K562 (cell line): ENCODE measurements around the gene MRAP2. TPM values are rescaled to one million over a fixed set of nuclear protein-coding genes. Genes with fewer than 3 reads are reported as not detected.

Source experiments
- BACH1 ChIP-seq: fragments of 200-800 bp; sonication (Bioruptor generic); IDR thresholded peaks from 2 replicates; pipeline ENCODE4 v1.6.1; 2016; ENCODE audit warnings: missing genetic modification characterization, missing compliant biosample characterization
- BRD9 ChIP-seq: fragments of 450-650 bp; IDR thresholded peaks from 2 replicates; pipeline ENCODE4 v1.6.1; 2018; ENCODE audit warnings: low read depth; ENCODE audit not compliant: partially characterized antibody
- BRF1 ChIP-seq: IDR thresholded peaks from 3 replicates; pipeline ENCODE4 v1.6.1; 2011; ENCODE audit warnings: borderline replicate concordance, mild to moderate bottlenecking; ENCODE audit not compliant: insufficient read length; ENCODE audit errors: extremely low read depth
- CBFB ChIP-seq: sonication (generic); formaldehyde crosslinking; IDR thresholded peaks from 2 replicates; pipeline ENCODE4 v1.4.0; 2020; ENCODE audit warnings: mild to moderate bottlenecking, missing genetic modification reagents
- DACH1 ChIP-seq: fragments of 450-650 bp; IDR thresholded peaks from 2 replicates; pipeline ENCODE4 v1.6.1; 2018; ENCODE audit not compliant: partially characterized antibody
- EGR1 ChIP-seq: fragments of 450-650 bp; conservative IDR thresholded peaks from 2 replicates; pipeline ENCODE4 v1.6.1; 2017; ENCODE audit warnings: mild to moderate bottlenecking
- FOXP1 ChIP-seq: sonication (generic); formaldehyde crosslinking; IDR thresholded peaks from 2 replicates; pipeline ENCODE4 v1.8.0; 2022; ENCODE audit warnings: mild to moderate bottlenecking, missing genetic modification reagents
- GATAD2A ChIP-seq: fragments of 450-650 bp; IDR thresholded peaks from 2 replicates; pipeline ENCODE4 v1.6.1; 2017
- GTF2B ChIP-seq: IDR thresholded peaks from 2 replicates; pipeline ENCODE4 v1.6.1; 2011; ENCODE audit not compliant: insufficient read length; ENCODE audit errors: extremely low read depth
- ILF3 ChIP-seq: fragments of 450-650 bp; IDR thresholded peaks from 2 replicates; pipeline ENCODE4 v1.6.1; 2018; ENCODE audit warnings: antibody characterized with exemption, mild to moderate bottlenecking, moderate library complexity, borderline replicate concordance
- MTA2 ChIP-seq: fragments of 450-650 bp; IDR thresholded peaks from 2 replicates; pipeline ENCODE4 v1.6.1; 2016; ENCODE audit warnings: low read depth
- NFRKB ChIP-seq: fragments of 450-650 bp; IDR thresholded peaks from 2 replicates; pipeline ENCODE4 v1.6.1; 2016; ENCODE audit warnings: low read depth
- PHF21A ChIP-seq: fragments of 450-650 bp; IDR thresholded peaks from 2 replicates; pipeline ENCODE4 v1.6.1; 2017; ENCODE audit warnings: low read depth, borderline replicate concordance
- RCOR1 ChIP-seq, 2 experiments: IDR thresholded peaks; 2 replicates each; pipeline ENCODE4 v1.6.1; 2012; ENCODE audit warnings: low read depth in 2 of 2, low read length in 2 of 2, borderline replicate concordance in 1 of 2, improper control_type of control experiment in 1 of 2
- SMAD2 ChIP-seq: fragments of 150-350 bp; IDR thresholded peaks from 2 replicates; pipeline ENCODE4 v1.6.1; 2014; ENCODE audit warnings: low read depth, mild to moderate bottlenecking, low read length
- SNRNP70 ChIP-seq: fragments of 200-400 bp; formaldehyde crosslinking; optimal IDR thresholded peaks from 2 replicates; pipeline ENCODE3; 2017; ENCODE audit warnings: low read depth, low read length
- TARDBP ChIP-seq: fragments of 450-650 bp; IDR thresholded peaks from 2 replicates; pipeline ENCODE4 v1.6.1; 2016
- TCF3 ChIP-seq: sonication (generic); formaldehyde crosslinking; IDR thresholded peaks from 2 replicates; pipeline ENCODE4 v1.4.0; 2020; ENCODE audit warnings: mild to moderate bottlenecking, missing genetic modification reagents
- TEAD1 ChIP-seq, 2 experiments: fragments of 450-650 bp in 1 of 2; sonication (generic) in 1 of 2; formaldehyde crosslinking; IDR thresholded peaks; 2 replicates each; pipeline versions ENCODE4 v1.4.0 to v1.8.0; 2020 to 2022; ENCODE audit warnings: mild to moderate bottlenecking in 2 of 2, missing genetic modification reagents in 1 of 2
- XRCC4 ChIP-seq: IDR thresholded peaks from one replicate; pipeline ENCODE4 v1.6.1; 2011; ENCODE audit not compliant: insufficient read depth, insufficient read length; ENCODE audit errors: extremely low read depth
- ZBTB43 ChIP-seq: sonication (generic); formaldehyde crosslinking; IDR thresholded peaks from 2 replicates; pipeline ENCODE4 v1.8.0; 2023; ENCODE audit warnings: mild to moderate bottlenecking, missing genetic modification reagents
- ZFP91 ChIP-seq: sonication (generic); formaldehyde crosslinking; IDR thresholded peaks from 2 replicates; pipeline ENCODE4 v1.8.0; 2022; ENCODE audit warnings: mild to moderate bottlenecking, missing genetic modification reagents
- ZNF133 ChIP-seq: fragments of 250-450 bp; sonication (Bioruptor Pico); IDR thresholded peaks from 2 replicates; pipeline ENCODE4 v1.4.0; 2020; ENCODE audit warnings: mild to moderate bottlenecking
- ZNF586 ChIP-seq: fragments of 450-650 bp; formaldehyde crosslinking; conservative IDR thresholded peaks from 2 replicates; pipeline ENCODE4 v1.4.0; 2020; ENCODE audit warnings: mild to moderate bottlenecking, moderate library complexity
- ZNF699 ChIP-seq: fragments of 250-450 bp; sonication (Bioruptor Pico); IDR thresholded peaks from 2 replicates; pipeline ENCODE4 v1.8.0; 2021; ENCODE audit warnings: mild to moderate bottlenecking, moderate library complexity; ENCODE audit not compliant: insufficient replicate concordance
- ZNF707 ChIP-seq: fragments of 250-450 bp; sonication (Bioruptor Pico); conservative IDR thresholded peaks from 2 replicates; pipeline ENCODE4 v1.8.0; 2022; ENCODE audit warnings: inconsistent platforms, mild to moderate bottlenecking, moderate library complexity
- ZNF830 ChIP-seq: fragments of 250-450 bp; sonication (Bioruptor Pico); IDR thresholded peaks from 2 replicates; pipeline ENCODE4 v1.5.0; 2021; ENCODE audit warnings: mild to moderate bottlenecking
- polyA plus RNA-seq, 8 experiments: library from polyadenylated mRNA; depleted of rRNA in 4 of 8; stranded (reverse) in 5 of 8; unstranded in 3 of 8; fragments of >200 nt; fragmentation: Nextera tagmentation in 2 of 8; fragmentation: Illumina TruSeq in 1 of 8; extraction: Ambion mirVana in 2 of 8; extraction: Trizol in 1 of 8; gene quantifications; 2 replicates each; pipeline versions ENCODE4 v1.2.1 to v1.2.3, GENCODE V29; 2011 to 2014; ENCODE audit warnings: inconsistent platforms in 1 of 8, missing spikeins in 1 of 8
- total RNA-seq, 7 experiments: library from RNA; depleted of rRNA in 6 of 7; stranded (reverse); fragments of >200 nt in 6 of 7; fragmentation: Illumina TruSeq in 2 of 7; extraction: Trizol in 2 of 7; gene quantifications; 2 replicates each; pipeline versions ENCODE4 v1.2.1 to v1.2.3, GENCODE V29; 2011 to 2021; ENCODE audit warnings: low replicate concordance in 1 of 7
- TF ChIP-seq, protein P1 (sequence below): fragments of 250-450 bp; sonication (Bioruptor Pico); IDR thresholded peaks from 2 replicates; pipeline ENCODE4 v1.8.0; 2021; ENCODE audit warnings: moderate library complexity, mild to moderate bottlenecking, inconsistent platforms

MRAP2 gene
- total and polyA plus RNA-seq, 9 of the 15 experiments (the other 6 are each of a cell fraction or from before 2014, with no cell fraction given), result 5.9 to 38.9 (median 9.3) TPM

GRCh38 chr6:84042603-84043002 lies 9.0 kb downstream of the MRAP2 start (continued):
- no peak for TF ChIP-seq FOXP1 (CRISPR knock-in tag)
- no peak for TF ChIP-seq MTA2
- TF ChIP-seq TARDBP, result no peak
- peak; percentile 35 to 76; a peak in 2 of 4 replicates for TF ChIP-seq RCOR1 (IDR thresholded peaks at IDR 0.05; ENCODE audit: borderline replicate concordance in 1 of 2, low read depth in 2 of 2, low read length in 2 of 2)
- no peak for TF ChIP-seq ZNF830
- no peak for TF ChIP-seq GTF2B
- no peak for TF ChIP-seq CBFB (CRISPR knock-in tag)
- no peak for TF ChIP-seq DACH1
- TF ChIP-seq ZNF707 (CRISPR knock-in tag), result no peak
- TF ChIP-seq TEAD1 (CRISPR knock-in tag; IDR thresholded peaks at IDR 0.05), result no peak
- peak; percentile 26; the same call in 1 of the 2 replicates for TF ChIP-seq EGR1
- no peak for TF ChIP-seq ZFP91
- no peak for TF ChIP-seq ZBTB43
- no peak for TF ChIP-seq XRCC4
- TF ChIP-seq, protein P1, sequence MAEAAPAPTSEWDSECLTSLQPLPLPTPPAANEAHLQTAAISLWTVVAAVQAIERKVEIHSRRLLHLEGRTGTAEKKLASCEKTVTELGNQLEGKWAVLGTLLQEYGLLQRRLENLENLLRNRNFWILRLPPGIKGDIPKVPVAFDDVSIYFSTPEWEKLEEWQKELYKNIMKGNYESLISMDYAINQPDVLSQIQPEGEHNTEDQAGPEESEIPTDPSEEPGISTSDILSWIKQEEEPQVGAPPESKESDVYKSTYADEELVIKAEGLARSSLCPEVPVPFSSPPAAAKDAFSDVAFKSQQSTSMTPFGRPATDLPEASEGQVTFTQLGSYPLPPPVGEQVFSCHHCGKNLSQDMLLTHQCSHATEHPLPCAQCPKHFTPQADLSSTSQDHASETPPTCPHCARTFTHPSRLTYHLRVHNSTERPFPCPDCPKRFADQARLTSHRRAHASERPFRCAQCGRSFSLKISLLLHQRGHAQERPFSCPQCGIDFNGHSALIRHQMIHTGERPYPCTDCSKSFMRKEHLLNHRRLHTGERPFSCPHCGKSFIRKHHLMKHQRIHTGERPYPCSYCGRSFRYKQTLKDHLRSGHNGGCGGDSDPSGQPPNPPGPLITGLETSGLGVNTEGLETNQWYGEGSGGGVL (CRISPR knock-in tag), result no peak
- TF ChIP-seq SMAD2, result no peak
- TF ChIP-seq ZNF699, result no peak
- TF ChIP-seq ZNF133 (CRISPR knock-in tag), result no peak
- no peak for TF ChIP-seq SNRNP70
- no peak for TF ChIP-seq BRD9
- TF ChIP-seq BRF1, result no peak
- no peak for TF ChIP-seq GATAD2A
- TF ChIP-seq BACH1 (tag), result no peak
- TF ChIP-seq ZNF586 (CRISPR knock-in tag), result no peak
- no peak for TF ChIP-seq ILF3
- peak; percentile 60 for TF ChIP-seq TCF3 (CRISPR knock-in tag)
- no peak for TF ChIP-seq NFRKB
- no peak for TF ChIP-seq PHF21A
